Osteocyte (in vitro differentiated cells): ENCODE data around the gene CSDE1. TPM values are rescaled to one million over a fixed set of nuclear protein-coding genes. Genes with fewer than 3 reads are reported as not detected.

ENCODE experiments used
- DNase-seq: peaks from one replicate; pipeline ENCODE4 v3.0.0; 2021; ENCODE audit warnings: mixed read lengths; ENCODE audit not compliant: unreplicated experiment; ENCODE audit errors: extremely low spot score
- H3K27ac Mint-ChIP-seq: one replicate; pipeline ENCODE4 v1.8.0; 2021; ENCODE audit warnings: mild to moderate bottlenecking, mixed read lengths; ENCODE audit not compliant: unreplicated experiment
- H3K27me3 Mint-ChIP-seq: one replicate; pipeline ENCODE4 v1.8.0; 2021; ENCODE audit warnings: mixed read lengths; ENCODE audit not compliant: unreplicated experiment
- H3K36me3 Mint-ChIP-seq: one replicate; pipeline ENCODE4 v1.8.0; 2021; ENCODE audit warnings: mixed read lengths; ENCODE audit not compliant: unreplicated experiment
- H3K4me1 Mint-ChIP-seq: one replicate; pipeline ENCODE4 v1.8.0; 2021; ENCODE audit warnings: mixed read lengths; ENCODE audit not compliant: unreplicated experiment
- H3K4me3 Mint-ChIP-seq: one replicate; pipeline ENCODE4 v1.8.0; 2021; ENCODE audit warnings: mild to moderate bottlenecking, moderate library complexity, mixed read lengths; ENCODE audit not compliant: unreplicated experiment
- H3K9me3 Mint-ChIP-seq: one replicate; pipeline ENCODE4 v1.8.0; 2021; ENCODE audit warnings: mixed read lengths; ENCODE audit not compliant: unreplicated experiment
- total RNA-seq: library from RNA; stranded (reverse); gene quantifications from 2 replicates; pipeline ENCODE4 v1.2.1, GENCODE V29; 2021
- TF ChIP-seq, protein P1 (sequence below): fragments of 200-600 bp; sonication (generic); IDR thresholded peaks from 2 replicates; pipeline ENCODE4 v1.5.0; 2021; ENCODE audit warnings: antibody characterized with exemption, mild to moderate bottlenecking, moderate library complexity

Gene CSDE1
- total RNA-seq, 1 donor from 2014 or later = 499 TPM

DNA sequence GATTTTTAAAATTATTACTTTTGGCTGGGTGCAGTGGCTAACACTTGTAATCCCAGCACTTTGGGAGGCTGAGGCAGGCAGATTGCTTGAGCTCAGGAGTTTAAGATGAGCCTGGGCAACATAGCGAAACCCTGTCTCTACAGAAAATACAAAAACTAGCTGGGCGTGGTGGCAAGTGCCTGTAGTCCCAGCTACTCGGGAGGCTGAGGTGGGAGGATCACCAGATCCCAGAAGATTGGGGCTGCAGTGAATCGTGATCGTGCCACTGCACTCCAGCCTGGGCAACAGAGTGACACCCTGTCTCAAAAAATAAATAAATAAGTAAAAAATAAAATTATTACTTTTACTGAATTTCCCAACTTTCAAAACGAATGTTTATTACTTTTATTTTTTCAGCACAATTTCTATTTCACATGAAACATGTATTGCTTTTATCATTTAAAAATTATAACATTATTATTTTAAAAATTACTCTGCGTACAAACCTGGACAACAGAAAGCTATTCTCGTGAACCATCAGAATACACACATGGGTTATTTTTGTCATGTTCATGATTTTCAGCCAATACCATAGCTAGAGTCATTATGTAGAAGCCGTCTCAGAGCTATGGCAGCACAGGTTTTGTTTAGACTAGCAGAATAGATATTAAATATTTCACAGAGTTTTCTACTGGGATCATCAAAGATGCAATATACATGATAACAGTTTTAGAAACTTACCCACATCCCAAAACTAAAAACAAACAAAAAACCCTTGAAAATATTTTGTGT lies 63.1 kb downstream of the CSDE1 start:
- Mint-ChIP-seq H3K27ac (no peak overlapping the region), H3K9me3 (no peaks in the 10 kb centered on the region), H3K4me3 (no peak overlapping the region), H3K36me3 (no peaks in the 10 kb centered on the region), H3K4me1 (peaks cover under 1% of the 10 kb centered on the region), H3K27me3 (peaks cover 32% of the 10 kb centered on the region)
- DNase-seq = no peak
- TF ChIP-seq, protein P1, sequence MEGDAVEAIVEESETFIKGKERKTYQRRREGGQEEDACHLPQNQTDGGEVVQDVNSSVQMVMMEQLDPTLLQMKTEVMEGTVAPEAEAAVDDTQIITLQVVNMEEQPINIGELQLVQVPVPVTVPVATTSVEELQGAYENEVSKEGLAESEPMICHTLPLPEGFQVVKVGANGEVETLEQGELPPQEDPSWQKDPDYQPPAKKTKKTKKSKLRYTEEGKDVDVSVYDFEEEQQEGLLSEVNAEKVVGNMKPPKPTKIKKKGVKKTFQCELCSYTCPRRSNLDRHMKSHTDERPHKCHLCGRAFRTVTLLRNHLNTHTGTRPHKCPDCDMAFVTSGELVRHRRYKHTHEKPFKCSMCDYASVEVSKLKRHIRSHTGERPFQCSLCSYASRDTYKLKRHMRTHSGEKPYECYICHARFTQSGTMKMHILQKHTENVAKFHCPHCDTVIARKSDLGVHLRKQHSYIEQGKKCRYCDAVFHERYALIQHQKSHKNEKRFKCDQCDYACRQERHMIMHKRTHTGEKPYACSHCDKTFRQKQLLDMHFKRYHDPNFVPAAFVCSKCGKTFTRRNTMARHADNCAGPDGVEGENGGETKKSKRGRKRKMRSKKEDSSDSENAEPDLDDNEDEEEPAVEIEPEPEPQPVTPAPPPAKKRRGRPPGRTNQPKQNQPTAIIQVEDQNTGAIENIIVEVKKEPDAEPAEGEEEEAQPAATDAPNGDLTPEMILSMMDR = no peak

DNA sequence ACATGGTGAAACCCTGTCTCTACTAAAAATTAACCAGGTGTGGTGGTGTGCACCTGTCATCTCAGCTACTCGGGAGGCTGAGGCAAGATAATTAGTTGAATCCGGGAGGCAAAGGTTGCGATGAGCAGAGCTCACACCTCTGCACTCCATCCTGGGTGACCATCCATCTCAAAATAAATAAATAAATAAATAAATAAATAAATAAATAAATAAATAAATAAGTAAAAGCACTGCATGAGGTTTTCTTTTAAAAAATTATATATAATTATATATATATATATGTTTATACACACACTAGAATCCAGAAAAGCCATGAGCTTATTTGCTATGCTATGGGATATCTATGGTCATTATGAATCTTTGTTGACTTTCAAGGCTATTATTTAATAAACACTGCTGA lies 64.8 kb downstream of the CSDE1 start:
- Mint-ChIP-seq H3K27me3 (peaks cover 36% of the 10 kb centered on the region), H3K9me3 (no peaks in the 10 kb centered on the region), H3K4me1 (no peaks in the 10 kb centered on the region), H3K27ac (no peak overlapping the region), H3K36me3 (no peaks in the 10 kb centered on the region), H3K4me3 (no peak overlapping the region)
- TF ChIP-seq, protein P1 = no peak
- DNase-seq = no peak

DNA sequence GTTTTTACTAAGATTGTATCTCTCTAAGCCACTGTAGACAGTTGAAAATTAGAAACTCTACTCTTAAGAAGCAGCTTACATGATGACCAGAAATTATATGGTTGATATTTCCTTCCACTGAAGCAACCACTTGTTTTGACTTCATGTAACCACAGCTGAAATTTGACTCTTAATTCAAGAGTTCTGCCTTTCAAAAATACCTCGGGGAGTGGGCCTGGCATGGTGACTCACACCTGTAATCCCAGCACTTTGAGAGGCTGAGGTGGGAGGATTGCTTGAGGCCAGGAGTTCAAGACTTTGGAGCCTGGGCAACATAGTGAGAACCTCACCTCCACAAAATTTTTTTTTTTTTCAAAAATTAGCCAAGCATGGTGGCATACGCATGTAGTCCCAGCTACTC lies 66.7 kb downstream of the CSDE1 start:
- Mint-ChIP-seq H3K4me3 (no peak overlapping the region), H3K27ac (no peak overlapping the region), H3K4me1 (no peaks in the 10 kb centered on the region), H3K9me3 (no peaks in the 10 kb centered on the region), H3K36me3 (no peaks in the 10 kb centered on the region), H3K27me3 (peaks cover 49% of the 10 kb centered on the region)
- no peak for DNase-seq
- TF ChIP-seq, protein P1 = no peak

DNA sequence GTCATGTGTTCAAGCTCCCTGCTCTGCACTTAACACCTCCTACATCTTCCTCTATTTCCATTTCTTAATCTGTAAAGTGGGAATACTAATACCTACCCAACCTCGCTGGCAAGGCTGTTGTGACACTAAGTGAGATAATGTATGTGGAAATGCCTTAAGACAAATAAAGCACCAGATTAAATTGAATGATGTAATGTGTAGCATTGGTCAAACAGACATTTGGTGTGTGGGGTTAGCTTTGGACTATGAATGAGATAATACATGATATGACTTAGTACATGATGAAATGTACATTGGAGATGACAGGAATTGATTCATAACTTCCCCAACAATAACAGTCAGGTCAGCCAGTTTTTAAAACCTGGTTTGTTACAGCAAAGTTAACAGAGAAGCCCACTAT lies 67.6 kb downstream of the CSDE1 start:
- no peak overlapping the region for H3K27ac Mint-ChIP-seq
- no peaks in the 10 kb centered on the region for H3K36me3 Mint-ChIP-seq
- TF ChIP-seq, protein P1 = no peak
- no peaks in the 10 kb centered on the region for H3K9me3 Mint-ChIP-seq
- no peak overlapping the region for H3K4me3 Mint-ChIP-seq
- H3K4me1 Mint-ChIP-seq = no peaks in the 10 kb centered on the region
- H3K27me3 Mint-ChIP-seq = peaks cover 49% of the 10 kb centered on the region
- DNase-seq = no peak

DNA sequence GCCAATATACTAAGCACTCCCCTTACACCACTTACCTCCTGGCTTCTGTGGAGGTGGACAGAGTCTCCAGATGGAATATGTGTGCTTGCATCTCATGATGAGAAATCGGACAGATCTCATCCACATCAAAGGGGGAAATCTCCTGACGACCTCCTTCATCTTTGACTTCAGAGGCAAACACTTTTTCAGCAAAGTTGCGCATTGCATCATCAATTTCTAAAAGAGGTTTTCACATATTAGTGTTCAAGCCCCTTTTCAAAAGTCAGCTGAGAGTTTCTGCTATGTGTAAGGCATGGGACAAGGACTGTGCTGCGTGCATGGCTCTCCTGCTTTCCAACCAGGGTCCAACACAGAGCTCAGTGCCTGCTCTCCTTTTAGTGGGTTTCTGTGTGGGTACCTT lies 69.3 kb downstream of the CSDE1 start:
- Mint-ChIP-seq H3K27me3 (peaks cover 46% of the 10 kb centered on the region), H3K4me3 (no peak overlapping the region), H3K36me3 (no peaks in the 10 kb centered on the region), H3K27ac (no peak overlapping the region), H3K9me3 (no peaks in the 10 kb centered on the region), H3K4me1 (no peaks in the 10 kb centered on the region)
- DNase-seq = no peak
- TF ChIP-seq, protein P1 = no peak
